ENCODE results near the gene MT1M.

The MT1M gene

DNA sequence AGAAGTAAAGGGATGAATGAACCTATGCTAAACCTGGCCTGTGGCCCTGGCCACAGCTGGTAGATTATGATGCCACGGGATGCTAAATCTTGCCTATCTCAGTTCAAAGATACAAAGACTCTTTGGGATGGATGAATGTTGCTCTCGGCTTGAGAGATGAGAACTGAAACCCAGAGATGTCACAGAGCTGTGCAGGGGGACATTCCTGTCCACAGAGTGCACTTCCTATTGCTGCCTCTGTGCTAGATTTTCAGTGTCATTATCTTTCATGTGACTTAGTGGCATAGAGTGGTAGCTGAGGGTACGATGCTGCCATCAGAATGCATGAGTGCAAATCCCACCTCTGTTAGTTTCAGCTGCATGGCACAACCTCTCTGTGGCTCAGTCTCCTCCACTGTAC lies 2.3 kb upstream of the MT1M start:
- DNase-seq, result no peak

DNA sequence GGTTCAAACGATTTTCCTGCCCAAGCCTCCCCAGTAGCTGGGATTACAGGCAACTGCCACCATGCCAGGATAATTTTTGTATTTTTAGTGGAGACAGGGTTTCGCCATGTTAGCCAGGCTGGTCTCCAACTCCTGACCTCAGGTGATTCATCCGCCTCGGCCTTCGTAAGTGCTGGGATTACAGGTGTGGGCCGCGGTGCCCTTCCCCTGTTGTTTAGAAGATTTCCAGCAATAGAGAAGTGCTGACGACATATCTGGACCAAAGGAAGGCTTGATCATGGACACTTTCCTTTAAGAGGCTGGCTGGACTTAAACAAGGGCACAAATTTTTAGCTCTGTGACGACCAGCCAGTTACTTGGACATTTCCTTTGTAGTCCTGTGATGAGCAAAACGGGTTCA lies 1.3 kb upstream of the MT1M start:
- no peak for DNase-seq

DNA sequence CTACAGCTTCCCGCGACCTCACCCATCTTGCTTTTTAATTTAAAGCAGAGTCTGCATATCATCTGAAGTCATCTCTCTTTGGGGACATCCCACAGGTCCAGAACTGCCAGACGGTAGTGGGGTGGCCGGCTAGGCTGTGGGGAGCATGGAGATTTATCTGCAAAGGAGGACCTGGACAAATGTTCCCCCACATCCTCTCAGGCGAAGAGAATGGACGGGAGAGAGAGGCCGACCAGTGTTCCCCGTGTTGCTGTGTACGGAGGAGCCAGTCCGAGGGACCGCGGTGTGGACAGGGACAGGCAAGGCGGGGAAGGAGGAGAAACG lies 665 bp upstream of the MT1M start:
- DNase-seq, result no peak

DNA sequence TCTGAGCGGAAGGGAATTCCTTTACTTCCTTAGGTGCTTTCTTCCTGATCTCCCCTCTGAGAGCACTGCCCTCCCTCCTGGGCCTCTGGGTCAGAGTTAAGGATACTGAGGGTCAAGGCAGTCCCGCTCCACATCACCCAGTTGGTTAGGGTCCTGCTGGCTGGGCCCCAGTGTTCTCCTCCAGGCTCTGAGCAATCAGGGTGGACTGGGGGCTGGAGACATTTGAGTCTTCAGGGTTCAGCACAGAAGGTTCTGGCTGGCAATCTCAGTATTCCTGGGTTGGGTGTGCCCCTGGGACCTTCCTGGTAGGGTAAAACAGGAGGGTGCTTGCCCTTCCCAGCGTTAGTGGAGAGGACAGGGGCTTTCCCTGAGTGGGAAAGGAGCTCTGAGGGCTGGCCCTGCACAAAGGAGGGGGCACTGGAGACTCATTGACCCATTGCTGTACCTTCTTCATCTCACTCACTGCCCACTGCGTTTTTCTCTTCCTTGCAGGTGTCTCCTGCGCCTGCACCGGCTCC lies 448 bp downstream of the MT1M start:
- DNase-seq, result no peak

DNA sequence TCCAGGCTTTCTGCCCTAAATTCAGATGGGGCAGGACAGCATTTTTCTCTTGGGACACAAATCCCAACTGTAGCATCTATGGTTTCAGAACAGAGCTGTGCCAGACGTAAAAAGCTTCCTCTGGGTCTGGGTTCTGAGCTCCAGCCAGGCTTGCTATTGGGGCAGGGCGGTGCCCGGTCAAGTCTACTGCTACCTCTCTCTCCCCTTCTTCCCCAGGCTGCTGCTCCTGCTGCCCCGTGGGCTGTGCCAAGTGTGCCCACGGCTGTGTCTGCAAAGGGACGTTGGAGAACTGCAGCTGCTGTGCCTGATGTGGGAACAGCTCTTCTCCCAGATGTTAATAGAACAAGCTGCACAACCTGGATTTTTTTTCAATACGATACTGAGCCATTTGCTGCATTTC lies 1.1 kb downstream of the MT1M start:
- DNase-seq, result no peak

DNA sequence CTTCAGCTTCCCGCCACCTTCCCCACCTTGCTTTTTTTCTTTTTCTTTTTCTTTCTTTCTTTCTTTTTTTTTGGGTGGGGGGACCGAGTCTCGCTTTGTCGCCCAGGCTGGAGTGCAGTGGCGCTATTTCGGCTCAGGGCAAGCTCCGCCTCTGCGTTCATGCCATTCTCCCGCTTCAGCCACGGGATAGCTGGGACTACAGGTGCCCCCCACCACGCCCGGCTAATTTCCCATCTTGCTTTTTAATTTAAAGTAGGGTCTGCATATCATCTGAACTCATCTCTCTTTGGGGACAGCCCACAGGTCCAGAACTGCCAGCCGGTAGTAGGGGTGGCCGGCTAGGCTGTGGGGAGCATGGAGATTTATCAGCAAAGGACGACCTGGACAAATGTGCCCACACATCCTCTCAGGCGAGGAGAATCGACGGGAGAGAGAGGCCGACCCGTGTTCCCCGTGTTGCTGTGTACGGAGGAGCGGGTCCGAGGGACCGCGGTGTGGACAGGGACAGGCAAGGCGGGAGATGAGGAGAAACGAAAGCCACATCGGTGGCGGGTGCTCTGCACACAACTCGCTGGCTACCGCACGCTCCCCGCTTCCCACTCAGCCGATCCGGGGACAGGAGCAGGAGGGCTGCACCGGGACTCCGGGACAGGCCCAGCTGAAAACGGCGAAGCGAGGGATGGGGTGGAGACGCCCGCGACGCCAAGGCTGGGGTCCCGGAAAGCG lies 2.4 kb downstream of the MT1M start:
- no peak for DNase-seq

DNA sequence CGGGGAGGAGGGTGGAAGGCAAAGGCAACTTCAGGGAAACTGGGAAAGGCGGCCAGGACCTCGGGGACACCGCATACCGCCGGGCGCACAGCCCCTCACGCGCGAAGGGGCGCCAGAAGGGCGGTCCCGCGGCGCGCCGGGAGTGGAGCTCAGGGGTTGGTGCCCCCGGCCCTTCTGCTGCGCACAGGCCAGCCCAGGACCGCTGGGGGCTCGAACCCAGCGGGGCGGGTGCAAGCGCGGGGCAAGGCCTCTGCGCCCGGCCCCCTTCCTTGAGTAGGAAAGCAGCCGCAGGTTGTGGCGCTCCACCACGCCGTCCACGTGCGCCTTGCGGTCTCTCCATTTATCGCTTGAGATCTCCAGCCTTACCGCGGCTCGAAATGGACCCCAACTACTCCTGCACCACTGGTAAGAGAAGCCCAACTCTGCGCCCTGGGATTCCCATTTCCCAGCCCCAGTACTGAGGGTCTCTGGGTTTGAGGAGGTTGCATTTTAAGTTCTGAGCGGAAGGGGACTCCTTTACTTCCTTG lies 3.0 kb downstream of the MT1M start:
- no peak for DNase-seq

DNA sequence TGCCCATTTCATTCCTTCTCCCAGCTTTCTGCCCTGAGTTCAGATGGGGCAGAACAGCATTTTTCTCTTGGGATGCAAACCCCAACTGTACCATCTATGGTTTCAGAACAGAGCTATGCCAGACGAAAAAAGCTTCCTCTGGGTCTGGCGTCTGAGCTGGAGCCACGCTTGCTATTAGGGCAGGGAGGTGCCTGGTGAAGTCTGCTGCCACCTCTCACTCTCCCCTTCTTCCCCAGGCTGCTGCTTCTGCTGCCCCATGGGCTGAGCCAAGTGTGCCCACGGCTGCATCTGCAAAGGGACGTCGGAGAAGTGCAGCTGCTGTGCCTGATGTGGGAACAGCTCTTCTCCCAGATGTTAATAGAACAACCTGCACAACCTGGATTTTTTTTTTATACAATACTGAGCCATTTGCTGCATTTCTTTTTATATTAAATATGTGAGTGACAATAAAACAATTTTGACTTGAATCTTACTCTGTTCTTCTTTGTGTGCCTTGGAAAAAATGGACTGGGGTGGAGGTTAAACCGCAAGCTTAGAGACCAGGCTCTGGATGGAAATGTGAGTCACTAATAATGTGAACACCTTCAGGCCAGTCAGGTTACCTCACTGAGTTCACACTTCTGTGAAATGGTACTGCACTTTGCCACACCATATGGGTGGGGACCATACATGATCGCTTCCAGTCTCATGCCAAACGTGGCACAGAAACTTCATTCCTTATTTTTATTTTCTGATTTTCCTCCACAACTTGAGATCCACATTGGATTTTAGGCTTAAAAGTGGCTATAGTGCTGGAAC lies 4.4 kb downstream of the MT1M start:
- no peak for DNase-seq

DNA sequence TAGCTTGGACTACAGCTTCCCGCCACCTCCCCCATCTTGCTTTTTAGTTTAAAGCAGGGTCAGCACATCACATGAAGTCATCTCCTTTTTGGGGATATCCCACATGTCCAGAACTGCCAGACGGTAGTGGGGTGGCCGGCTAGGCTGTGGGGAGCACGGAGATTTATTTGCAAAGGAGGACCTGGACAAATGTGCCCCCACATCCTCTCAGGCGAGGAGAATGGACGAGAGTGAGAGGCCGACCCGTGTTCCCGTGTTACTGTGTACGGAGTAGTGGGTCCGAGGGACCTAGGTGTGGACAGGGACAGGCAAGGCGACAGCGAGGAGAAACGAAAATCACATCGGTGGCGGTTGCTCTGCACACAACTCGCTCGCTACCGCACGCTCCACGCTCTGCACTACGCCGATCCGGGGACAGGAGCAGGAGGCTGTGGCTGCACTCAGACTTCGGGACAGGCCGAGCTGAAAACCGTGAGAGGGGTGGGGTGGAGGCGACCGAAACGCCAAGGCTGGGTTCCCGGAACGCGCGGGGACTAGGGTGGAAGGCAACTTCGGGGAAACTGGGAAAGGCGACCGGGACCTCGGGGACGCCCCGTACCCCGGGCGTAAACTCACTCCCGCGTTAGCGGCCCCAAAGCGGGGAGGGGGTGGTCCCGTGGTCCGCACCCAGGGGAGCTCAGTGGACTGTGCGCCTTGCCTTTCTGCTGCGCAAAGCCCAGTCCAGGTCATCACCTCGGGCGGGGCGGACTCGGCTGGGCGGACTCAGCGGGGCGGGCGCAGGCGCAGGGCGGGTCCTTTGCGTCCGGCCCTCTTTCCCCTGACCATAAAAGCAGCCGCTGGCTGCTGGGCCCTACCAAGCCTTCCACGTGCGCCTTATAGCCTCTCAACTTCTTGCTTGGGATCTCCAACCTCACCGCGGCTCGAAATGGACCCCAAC lies 5.6 kb downstream of the MT1M start, which contains the start of gene MT1A:
MT1A (plus strand) TSS at position 853 of the 937 bp plus-strand sequence; CDS start at position 926, 73 bp downstream.
- no peak for DNase-seq

DNA sequence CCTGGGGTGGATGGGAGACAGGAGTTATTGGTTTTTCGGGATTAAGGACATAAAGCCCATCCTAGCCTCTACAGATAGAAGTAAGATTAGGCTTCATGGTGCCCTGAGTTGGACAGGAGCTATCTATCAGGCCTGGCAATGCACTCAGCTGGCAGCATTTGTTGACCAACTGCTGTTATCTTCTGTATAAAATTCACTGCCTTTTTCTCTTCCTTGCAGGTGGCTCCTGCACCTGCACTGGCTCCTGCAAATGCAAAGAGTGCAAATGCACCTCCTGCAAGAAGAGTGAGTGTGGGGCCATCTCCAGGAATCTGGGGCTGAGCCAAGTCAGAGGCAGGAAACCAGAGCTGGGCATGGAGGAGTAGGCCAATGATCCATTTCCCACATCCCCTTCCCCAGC lies 6.6 kb downstream of the MT1M start:
- DNase-seq, result no peak

DNA sequence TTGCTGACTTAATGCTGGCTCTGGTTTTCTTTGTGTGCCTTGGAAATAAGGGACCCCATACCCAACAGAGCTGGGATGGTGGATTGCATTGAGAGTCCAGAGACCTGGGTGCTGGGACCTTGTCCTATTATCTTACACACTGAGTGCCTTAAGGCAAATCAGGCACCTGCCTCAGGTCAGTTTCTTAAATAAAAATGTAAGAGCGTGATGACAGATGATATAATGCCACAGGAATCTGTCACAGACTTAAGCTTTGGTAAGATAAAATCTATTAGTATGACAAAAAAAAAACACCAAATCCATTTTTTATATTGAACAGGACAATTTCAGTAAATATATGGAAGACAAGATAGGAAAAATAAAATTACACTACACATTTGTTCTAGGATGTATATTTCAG lies 7.6 kb downstream of the MT1M start:
- DNase-seq, result no peak

DNA sequence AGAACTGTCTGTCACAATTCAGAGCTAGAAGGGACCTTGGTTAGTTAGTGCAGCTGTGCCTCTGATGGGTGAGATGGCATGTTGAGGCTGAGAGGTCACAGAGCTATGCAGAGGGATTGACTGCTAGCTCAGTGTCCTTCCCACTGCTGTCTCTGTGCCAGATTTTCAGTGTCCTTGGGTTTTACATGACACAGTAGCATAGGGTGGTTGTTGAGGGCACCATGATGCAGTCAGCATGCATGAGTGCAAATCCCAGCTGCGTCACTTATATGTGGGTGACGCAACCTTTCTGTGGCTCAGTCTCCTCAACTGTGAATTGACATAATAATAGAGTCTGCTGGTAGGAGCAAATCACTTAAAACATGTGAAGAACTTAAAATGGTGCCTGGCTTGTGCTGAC lies 8.7 kb downstream of the MT1M start:
- DNase-seq, result no peak

DNA sequence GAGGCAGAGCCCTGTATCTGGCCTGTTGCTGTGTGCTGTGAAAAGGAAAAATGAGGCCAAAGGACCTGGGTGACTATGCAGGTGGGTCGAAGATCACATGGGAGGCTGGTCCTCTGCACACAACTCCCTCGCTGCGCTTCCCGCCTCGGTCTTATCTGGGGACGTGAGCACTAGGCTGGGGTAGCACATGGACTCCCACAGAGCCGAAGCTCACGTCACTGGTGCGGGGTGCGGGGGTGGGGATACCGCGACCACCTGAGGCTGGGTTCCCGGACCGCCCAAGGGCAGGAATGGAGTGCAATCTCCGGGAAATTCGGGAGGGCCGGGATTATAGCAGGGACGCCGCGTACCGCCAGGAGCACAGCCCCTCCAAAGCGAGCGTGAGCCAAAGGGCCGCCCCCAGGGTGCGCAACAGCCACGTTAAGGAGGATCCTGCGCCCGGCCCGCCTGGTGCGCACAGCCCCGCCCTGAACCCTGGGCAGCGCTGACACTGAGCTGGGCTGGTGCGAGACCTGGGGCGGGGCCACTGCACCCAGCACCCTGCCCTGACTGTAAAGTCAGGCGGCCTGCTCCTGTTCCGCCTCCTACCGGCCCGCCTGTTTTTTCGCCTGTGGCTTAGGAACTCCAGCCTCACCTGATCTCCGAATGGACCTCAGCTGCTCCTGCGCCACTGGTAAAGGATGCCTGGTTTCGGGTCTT lies 10.8 kb downstream of the MT1M start:
- peak; percentile 89 for DNase-seq

DNA sequence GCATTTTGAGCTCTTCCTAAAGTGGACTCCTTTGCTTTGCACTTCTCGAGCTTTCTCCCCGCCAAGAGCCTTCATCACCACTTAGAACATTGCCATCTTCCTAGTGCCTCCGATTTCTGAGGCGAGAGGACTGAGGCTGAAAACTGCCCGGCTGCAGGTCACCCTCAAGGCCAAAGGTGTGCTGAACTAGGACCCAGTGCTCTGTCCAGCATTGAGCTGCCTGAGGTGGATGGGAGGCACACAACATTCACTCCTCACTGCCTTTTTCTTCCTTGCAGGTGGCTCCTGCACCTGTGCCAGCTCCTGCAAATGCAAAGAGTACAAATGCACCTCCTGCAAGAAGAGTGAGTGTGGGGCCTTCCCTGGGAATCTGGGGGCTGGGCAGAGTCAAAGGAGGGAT lies 11.4 kb downstream of the MT1M start:
- DNase-seq, result no peak

DNA sequence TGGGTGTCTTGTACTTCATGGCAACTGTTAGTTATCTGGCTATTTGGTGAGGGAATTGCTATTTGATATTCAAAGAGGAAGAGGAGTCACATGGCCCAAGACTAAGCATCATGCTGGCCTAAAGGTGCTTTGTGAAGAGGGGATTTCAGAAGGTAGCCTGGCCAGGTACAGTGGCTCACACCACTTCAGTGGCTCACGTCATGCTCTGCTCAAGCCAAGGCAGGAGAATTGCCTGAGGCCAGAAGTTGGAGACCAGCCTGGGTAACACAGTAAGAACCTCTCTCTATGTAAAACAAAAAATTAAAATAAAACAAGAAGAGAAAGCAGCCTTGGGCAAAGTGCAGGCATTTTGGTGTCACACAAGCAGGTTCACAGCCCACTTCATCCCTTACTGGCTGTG lies 12.9 kb downstream of the MT1M start:
- no peak for DNase-seq

DNA sequence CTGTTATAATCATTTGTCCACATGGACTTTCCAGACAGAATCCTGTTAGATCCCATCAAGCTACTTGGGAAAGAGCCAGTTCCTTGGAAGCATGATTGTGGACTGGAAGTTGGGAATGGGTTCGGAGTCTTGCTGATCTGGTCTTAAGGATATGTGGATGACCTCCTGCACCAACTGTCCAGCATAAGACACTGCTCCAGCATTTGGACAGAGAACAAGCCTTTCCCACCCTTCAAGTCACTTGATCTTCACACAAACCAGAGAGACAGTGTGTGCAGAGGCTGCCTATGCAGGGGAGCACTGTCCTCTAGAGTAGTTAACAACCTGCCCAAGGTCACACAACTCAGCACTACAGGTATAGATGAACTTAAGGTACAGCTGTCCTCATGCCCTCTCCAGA lies 13.4 kb downstream of the MT1M start:
- no peak for DNase-seq

DNA sequence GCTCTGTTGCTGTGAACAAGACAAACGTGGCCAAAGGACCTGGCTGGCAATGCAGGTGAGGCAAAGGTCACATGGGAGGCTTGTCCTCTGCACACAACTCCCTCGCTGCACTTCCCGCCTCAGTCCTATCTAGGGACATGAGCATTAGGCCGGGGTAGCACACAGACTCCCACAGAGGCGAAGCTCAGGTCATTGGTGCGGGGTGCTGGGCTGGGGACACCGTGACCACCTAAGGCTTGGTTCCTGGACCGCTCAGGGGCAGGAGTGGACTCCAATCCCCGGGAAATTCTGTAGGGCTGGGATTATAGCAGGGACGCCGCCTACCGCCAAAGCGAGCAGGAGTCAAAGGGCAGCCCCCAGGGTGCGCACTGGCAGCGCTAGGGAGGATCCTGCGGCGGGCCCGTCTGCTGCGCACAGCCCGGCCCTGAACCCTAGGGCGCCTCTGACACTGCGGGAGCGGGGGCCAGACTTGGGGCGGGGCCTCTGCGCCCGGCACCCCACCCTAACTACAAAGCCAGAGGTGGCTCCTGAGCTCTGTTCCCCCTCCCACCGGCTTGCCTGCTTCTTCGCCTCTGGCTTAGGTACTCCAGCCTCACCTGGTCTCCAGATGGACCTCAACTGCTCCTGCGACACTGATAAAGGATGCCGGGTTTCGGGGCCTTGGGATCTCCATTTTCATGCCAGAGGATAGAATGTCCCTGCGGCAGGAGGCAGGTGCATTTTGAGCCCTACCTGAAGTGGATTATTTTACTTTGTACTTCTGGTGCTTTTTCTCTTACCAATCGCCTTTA lies 15.4 kb downstream of the MT1M start:
- DNase-seq, result no peak

DNA sequence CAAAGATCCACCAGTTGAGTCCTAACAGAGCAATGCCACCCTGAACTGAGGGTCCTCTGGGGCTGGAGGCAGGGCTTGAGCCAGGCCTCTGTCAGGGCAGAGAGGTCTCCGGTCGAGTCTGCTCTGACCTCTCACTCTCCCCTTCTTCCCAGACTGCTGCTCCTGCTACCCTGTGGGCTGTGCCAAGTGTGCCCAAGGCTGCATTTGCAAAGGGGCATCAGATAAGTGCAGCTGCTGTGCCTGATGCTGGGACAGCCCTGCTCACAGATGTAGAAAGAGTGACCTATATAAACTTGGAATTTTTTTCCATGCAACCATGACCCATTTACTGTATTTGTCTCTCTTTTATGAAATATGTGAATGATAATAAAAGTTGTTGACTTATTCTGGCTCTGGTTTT lies 16.8 kb downstream of the MT1M start:
- no peak for DNase-seq

DNA sequence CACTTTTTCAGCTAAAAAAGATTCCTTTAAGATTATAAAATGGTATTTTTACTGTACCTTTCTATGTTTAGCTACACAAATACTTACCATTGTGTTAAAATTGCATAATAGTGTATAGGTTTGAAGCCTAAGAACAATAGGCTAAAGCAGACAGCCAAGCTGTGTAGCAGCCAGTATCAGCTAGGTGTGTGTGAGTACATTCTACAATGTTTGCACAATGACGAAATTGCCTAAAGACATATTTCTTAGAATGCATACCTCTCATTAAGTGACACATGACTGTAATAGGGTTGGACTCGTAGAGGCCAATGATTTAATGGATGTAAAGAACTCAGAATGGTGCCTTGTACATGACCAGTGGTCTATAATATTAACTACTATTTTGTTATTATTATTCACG lies 17.4 kb downstream of the MT1M start:
- DNase-seq, result no peak

DNA sequence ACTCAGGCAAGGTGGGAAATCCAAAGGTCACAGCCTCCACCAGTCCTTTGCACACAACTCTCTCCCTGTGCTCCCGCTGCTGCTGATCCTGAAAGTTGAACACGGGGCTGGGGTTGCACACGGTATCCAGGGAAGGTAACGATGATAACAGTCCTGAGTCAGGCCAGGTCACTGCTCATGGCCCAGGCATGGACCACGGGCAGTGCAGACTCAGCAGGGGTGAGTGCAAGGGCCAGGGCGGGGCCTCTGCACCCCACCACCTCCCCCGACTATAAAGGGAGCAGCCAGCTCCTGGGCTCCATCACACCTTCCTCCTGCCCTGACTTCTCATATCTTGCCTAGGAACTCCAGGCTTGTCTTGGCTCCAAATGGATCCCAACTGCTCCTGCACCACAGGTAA lies 19.1 kb downstream of the MT1M start, which contains the start of gene MT1B:
MT1B (plus strand) TSS at position 301 of the 400 bp plus-strand sequence; CDS start at position 369, 68 bp downstream.
- DNase-seq, result no peak

DNA sequence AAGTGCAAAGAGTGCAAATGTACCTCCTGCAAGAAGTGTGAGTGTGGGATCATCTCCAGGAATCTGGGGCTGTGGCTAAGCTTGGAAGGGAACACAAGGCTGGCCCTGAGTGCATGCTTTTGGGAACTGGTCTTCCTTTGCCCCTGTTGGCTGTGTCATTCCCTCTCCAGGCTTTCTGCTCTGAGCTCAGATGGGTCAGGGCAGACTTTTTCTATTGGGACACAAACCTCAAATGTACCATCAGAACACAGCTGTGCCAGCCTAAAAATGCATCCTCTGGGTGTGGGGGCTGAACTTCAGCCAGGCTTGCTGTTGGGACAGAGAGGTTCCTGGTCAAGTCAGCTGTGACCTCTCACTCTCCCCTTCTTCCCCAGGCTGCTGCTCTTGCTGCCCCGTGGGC lies 20.1 kb downstream of the MT1M start:
- no peak for DNase-seq
